Erythroblast (primary cell): ENCODE data around the gene AKT2.

Experiments
- GATA1 ChIP-seq: IDR thresholded peaks from 2 replicates; pipeline ENCODE4 v1.6.1; 2011; ENCODE audit warnings: low read depth, mild to moderate bottlenecking, control low read depth, low read length, moderate library complexity
- POLR2A ChIP-seq: IDR thresholded peaks from 2 replicates; pipeline ENCODE4 v1.6.1; 2011; ENCODE audit warnings: mild to moderate bottlenecking, low read length

DNA sequence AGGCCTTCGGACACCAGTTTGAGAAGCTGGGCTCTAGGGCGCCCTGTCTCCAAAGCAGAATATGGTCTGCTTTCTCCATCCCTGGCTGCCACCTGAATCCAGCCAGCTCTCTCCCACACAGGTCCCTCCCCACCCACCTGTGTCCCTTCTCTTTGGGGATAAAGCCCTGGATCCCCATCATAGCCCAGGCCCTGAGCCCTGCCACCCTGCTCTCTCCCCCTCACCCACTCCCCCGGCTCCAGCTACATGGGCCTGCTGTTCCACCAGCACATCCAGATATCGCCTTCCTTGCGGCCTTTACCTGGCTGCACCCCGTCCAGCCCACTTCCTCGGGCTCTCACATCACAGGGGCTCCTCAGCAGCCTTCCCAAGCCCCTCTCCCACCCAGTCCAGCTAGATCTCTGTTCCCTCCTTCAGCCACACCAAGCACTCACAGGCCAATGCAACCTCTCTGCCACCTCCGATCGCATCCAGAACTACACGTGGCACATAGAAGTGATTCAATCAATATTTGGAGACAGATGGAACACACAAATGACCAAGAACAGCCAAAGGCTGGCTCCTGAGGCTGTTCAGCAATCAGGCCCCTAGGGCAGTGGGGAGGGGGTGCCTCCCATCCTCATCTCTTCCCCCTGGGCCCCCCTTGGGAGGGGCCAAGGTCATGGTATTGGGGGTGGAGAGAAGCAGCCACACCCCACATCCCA, 7.6 kb downstream of the AKT2 start:
- TF ChIP-seq POLR2A (no peak), GATA1 (no peak)
